Mammary epithelial cell (primary cell): ENCODE data around the gene MTRF1.

ENCODE experiments used
- EZH2 ChIP-seq: IDR thresholded peaks from 2 replicates; pipeline ENCODE4 v1.6.1; 2012; ENCODE audit warnings: low read length, inconsistent platforms, borderline replicate concordance
- TF ChIP-seq, protein P1 (sequence below), 2 donors: IDR thresholded peaks in 1 of 2; conservative IDR thresholded peaks in 1 of 2; 2 replicates each; pipeline ENCODE4 v1.5.1; 2011 to 2012; ENCODE audit warnings: inconsistent platforms in 2 of 2, low read length in 2 of 2, mild to moderate bottlenecking in 2 of 2, control low read depth in 1 of 2, low read depth in 1 of 2; ENCODE audit not compliant: insufficient read depth in 1 of 2; ENCODE audit errors: extremely low read depth in 1 of 2

DNA sequence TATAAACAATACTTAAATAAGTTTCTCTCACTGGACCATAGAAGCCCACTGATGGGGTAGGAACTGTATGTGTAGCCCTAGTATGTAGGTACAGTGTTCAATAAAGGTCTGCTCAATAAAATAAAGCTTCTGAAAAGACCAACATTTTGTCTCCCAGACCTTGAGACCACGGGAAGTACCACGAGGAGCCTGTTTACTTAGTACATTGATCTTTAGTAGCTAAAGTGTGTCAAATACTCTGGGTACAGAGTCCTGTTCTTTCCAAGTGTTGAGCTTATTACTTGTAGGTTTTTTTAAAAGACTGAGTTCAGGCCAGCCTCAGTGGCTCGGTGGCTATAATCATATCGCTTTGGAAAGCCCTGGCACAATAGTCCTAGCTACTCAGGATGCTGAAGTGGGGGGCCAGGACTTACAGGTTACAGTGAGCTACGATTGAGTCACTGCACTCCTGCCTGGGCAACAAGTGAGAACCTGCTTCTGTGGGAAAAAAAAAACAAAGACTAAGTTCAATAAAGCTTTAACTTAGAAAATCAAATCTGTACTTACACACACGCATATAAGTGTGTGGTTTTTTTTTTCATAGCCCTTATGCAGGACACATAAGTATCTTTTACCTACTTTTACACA lies 3.4 kb downstream of the MTRF1 start:
- TF ChIP-seq, protein P1, sequence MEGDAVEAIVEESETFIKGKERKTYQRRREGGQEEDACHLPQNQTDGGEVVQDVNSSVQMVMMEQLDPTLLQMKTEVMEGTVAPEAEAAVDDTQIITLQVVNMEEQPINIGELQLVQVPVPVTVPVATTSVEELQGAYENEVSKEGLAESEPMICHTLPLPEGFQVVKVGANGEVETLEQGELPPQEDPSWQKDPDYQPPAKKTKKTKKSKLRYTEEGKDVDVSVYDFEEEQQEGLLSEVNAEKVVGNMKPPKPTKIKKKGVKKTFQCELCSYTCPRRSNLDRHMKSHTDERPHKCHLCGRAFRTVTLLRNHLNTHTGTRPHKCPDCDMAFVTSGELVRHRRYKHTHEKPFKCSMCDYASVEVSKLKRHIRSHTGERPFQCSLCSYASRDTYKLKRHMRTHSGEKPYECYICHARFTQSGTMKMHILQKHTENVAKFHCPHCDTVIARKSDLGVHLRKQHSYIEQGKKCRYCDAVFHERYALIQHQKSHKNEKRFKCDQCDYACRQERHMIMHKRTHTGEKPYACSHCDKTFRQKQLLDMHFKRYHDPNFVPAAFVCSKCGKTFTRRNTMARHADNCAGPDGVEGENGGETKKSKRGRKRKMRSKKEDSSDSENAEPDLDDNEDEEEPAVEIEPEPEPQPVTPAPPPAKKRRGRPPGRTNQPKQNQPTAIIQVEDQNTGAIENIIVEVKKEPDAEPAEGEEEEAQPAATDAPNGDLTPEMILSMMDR (conservative IDR thresholded peaks at IDR 0.05 in 1 of 2, IDR thresholded peaks at IDR 0.05 in 1 of 2; ENCODE audit: extremely low read depth in 1 of 2, insufficient read depth in 1 of 2, low read depth in 1 of 2, low read length in 2 of 2): no peak
- TF ChIP-seq EZH2: no peak
